ENCODE measurements around the gene LINGO1.

LINGO1 gene, protein sequence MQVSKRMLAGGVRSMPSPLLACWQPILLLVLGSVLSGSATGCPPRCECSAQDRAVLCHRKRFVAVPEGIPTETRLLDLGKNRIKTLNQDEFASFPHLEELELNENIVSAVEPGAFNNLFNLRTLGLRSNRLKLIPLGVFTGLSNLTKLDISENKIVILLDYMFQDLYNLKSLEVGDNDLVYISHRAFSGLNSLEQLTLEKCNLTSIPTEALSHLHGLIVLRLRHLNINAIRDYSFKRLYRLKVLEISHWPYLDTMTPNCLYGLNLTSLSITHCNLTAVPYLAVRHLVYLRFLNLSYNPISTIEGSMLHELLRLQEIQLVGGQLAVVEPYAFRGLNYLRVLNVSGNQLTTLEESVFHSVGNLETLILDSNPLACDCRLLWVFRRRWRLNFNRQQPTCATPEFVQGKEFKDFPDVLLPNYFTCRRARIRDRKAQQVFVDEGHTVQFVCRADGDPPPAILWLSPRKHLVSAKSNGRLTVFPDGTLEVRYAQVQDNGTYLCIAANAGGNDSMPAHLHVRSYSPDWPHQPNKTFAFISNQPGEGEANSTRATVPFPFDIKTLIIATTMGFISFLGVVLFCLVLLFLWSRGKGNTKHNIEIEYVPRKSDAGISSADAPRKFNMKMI

DNA sequence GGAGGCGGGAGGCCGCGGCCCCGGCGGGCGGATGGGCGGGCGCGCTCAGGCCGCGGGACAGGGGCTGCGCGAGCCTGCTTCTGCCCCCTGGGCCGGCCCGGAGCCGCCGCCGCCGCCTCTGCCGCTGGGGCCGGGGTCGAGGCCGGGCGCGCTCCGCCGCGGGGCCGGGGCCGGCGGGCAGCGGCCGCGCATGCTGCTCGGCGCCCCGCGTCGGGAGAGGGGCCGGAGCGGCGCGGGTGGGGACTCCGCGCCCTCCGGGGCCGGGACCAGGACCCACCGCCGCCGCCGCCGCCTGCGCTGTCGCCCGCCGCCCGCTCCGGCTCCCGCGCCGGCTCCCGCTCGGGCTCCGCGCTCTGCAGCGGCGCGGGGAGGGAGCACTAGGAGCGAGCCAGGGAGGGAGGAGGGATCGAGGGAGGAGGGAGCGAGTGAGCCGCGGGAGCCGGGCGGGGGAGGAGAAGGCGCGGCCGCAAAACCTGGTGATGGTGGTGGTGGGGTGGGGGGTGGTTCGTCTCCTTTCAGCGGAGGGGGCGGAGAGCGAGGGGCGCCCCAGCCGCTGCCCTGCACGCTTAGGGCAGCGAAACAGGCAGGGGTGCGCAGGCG is at the start of gene LINGO1:
TSS of gene LINGO1 (minus strand) at position 379 of the 600 bp plus-strand sequence. CDS start 597 bp downstream, outside the sequence.
- Histone ChIP-seq H3K9me3 (ENCODE audit: control insufficient read depth, low read depth, low read length) (no peaks in the 10 kb centered on the region), H3K27me3 (ENCODE audit: control insufficient read depth, insufficient read depth, low read length) (peaks cover 11% of the 10 kb centered on the region), H3K27ac (ENCODE audit: low read length) (no peak within 1 kb of the TSS), H3K9ac (ENCODE audit: low read length) (peak within 1 kb of the TSS; percentile 70), H3K36me3 (ENCODE audit: control insufficient read depth, low read depth, low read length) (peaks cover 2% of the 10 kb centered on the region), H3K4me1 (ENCODE audit: control insufficient read depth, low read depth, low read length) (peaks cover 51% of the 10 kb centered on the region), H3K4me3 (ENCODE audit: low read length) (peak within 1 kb of the TSS; percentile 76)

DNA sequence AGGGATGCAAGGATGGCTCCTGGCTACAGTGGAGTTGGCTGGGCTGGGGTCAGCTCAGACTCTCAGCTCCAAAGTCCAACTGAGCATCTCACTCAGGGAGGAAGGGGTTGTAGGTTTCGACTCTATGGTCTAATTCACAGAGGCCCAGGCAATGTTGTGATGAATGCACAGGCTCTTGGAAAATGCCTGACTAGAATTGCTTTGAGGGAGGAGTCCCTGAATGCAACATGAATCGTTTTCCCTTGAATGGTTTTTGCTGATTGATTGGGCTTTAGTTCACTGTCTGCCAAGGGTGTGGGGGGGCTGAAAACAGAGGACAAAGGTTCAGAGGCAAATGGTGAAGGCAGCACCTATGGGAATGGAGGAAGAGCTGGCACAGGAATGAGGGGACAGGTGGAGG is 48.6 kb upstream of the LINGO1 start:
- Histone ChIP-seq H3K4me1 (ENCODE audit: control insufficient read depth, low read depth, low read length) (no peaks in the 10 kb centered on the region), H3K36me3 (ENCODE audit: control insufficient read depth, low read depth, low read length) (no peaks in the 10 kb centered on the region), H3K9ac (ENCODE audit: low read length) (no peak overlapping the region), H3K4me3 (ENCODE audit: low read length) (no peak overlapping the region), H3K27ac (ENCODE audit: low read length) (no peak overlapping the region), H3K27me3 (ENCODE audit: control insufficient read depth, insufficient read depth, low read length) (no peaks in the 10 kb centered on the region), H3K9me3 (ENCODE audit: control insufficient read depth, low read depth, low read length) (no peaks in the 10 kb centered on the region)

DNA sequence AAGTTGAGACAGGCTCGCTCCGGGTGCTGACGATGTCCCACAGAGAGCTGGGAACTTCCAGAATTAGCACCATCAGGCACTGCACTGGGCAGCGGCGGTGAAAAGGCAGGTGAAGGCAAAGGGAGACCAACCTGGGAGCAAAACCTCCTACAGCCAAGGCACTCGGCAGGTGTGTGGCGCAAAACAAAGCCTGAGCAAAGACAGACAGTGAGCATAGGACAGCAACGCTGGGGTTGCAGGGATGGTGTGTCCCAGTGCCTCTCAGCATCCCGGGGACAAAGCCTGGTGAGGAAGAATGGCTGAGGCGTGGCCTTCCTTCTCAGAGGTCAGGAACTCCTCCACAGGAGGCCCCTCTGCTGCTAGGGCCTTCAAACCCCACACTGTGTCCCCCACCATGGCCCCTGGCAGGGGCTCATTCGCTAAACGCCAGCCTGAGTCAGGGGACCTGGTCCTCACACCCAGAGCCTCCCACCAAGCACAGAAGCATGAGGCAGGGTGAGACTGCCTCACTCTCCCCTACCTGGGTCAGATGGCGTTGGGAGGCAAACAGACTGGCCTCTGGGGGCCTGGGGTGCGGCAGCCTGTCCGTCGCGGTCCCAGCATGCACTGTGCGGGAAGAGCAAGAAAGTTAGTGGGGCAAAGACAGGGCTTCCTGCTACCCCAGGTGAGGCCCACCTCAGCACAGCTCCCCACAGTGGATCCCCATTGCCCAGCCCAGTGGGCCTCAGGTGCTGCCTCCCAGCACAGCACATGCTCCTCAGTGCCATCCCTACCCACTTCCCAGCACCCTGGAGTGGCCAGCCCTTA is 44.1 kb upstream of the LINGO1 start:
- Histone ChIP-seq H3K4me3 (ENCODE audit: low read length) (no peak overlapping the region), H3K27ac (ENCODE audit: low read length) (no peak overlapping the region), H3K9me3 (ENCODE audit: control insufficient read depth, low read depth, low read length) (no peaks in the 10 kb centered on the region), H3K27me3 (ENCODE audit: control insufficient read depth, insufficient read depth, low read length) (no peaks in the 10 kb centered on the region), H3K36me3 (ENCODE audit: control insufficient read depth, low read depth, low read length) (no peaks in the 10 kb centered on the region), H3K4me1 (ENCODE audit: control insufficient read depth, low read depth, low read length) (no peaks in the 10 kb centered on the region), H3K9ac (ENCODE audit: low read length) (no peak overlapping the region)

DNA sequence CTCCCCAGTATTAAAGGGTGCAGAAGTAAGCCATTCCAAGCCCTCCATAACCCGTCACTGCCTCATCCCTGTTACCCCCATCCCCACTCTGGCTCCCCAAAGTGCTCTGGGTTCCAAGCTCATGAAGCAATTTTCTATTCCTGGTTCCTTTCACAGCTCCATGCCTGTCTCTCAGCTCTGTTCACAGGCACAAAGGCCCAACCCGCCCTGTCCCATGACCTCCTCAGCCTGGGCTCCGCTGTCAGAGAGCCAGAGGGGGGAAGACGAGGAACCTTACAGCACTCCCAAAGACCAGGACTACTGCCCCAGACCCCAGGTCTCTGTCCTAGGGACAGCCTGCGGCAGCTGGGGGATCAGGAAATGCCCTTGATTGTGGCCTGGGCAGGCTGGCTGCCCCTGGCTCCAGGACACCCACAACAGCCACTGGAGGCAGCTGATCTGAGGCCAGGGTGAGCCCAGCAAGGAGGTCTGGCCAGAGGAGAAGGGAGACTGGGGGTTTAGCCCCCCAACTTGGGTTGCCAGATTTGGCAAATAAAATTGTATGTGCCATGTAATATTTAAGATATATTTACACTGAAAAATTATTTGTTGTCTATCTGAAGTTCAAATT is 43.2 kb upstream of the LINGO1 start:
- H3K9ac ChIP-seq (ENCODE audit: low read length): no peak overlapping the region
- H3K36me3 ChIP-seq (ENCODE audit: control insufficient read depth, low read depth, low read length): no peaks in the 10 kb centered on the region
- H3K9me3 ChIP-seq (ENCODE audit: control insufficient read depth, low read depth, low read length): no peaks in the 10 kb centered on the region
- no peaks in the 10 kb centered on the region for H3K27me3 ChIP-seq (ENCODE audit: control insufficient read depth, insufficient read depth, low read length)
- H3K27ac ChIP-seq (ENCODE audit: low read length): no peak overlapping the region
- H3K4me1 ChIP-seq (ENCODE audit: control insufficient read depth, low read depth, low read length): no peaks in the 10 kb centered on the region
- no peak overlapping the region for H3K4me3 ChIP-seq (ENCODE audit: low read length)

DNA sequence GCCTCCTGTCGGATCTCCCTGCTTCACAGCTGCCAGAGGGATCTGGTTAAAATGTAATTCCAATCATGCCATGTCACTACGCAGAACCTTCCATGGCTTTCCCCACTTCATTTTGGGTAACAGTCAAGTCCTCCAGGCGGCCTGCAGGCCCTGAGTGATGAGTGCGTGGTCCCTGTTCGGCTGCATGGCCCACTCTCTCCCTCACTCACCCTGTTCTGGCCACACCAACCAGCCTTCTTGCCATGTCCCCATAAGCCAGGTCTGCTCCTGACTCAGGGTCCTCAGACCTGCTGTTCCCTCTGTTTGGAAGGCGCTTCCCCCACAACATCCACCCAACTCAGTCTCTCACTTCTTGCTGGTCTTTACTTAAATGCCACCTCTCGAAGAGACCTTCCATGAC is 41.6 kb upstream of the LINGO1 start:
- H3K27me3 ChIP-seq (ENCODE audit: control insufficient read depth, insufficient read depth, low read length): no peaks in the 10 kb centered on the region
- H3K36me3 ChIP-seq (ENCODE audit: control insufficient read depth, low read depth, low read length): no peaks in the 10 kb centered on the region
- no peaks in the 10 kb centered on the region for H3K4me1 ChIP-seq (ENCODE audit: control insufficient read depth, low read depth, low read length)
- H3K4me3 ChIP-seq (ENCODE audit: low read length): no peak overlapping the region
- H3K27ac ChIP-seq (ENCODE audit: low read length): no peak overlapping the region
- H3K9ac ChIP-seq (ENCODE audit: low read length): no peak overlapping the region
- H3K9me3 ChIP-seq (ENCODE audit: control insufficient read depth, low read depth, low read length): no peaks in the 10 kb centered on the region

DNA sequence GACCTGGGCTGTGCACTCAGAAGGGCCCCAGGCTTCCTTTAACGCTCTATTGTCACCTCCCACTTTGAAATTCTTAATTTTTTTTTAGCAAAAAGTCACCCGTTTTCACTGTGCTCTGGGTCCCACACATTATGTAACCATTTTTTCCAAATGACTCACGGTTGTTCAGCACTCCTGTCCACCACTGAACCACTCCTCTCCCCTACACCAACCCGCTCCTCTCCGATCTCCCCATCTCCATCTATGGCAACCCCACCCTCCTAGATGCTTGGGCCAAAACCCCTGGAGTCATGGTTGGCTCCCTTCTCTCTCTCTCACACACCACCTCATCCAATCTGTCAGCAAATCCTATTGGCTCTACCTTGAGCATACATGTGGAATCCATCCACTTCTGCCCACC is 41.2 kb upstream of the LINGO1 start:
- no peak overlapping the region for H3K9ac ChIP-seq (ENCODE audit: low read length)
- no peak overlapping the region for H3K4me3 ChIP-seq (ENCODE audit: low read length)
- no peaks in the 10 kb centered on the region for H3K27me3 ChIP-seq (ENCODE audit: control insufficient read depth, insufficient read depth, low read length)
- H3K36me3 ChIP-seq (ENCODE audit: control insufficient read depth, low read depth, low read length): no peaks in the 10 kb centered on the region
- no peaks in the 10 kb centered on the region for H3K4me1 ChIP-seq (ENCODE audit: control insufficient read depth, low read depth, low read length)
- H3K9me3 ChIP-seq (ENCODE audit: control insufficient read depth, low read depth, low read length): no peaks in the 10 kb centered on the region
- no peak overlapping the region for H3K27ac ChIP-seq (ENCODE audit: low read length)

DNA sequence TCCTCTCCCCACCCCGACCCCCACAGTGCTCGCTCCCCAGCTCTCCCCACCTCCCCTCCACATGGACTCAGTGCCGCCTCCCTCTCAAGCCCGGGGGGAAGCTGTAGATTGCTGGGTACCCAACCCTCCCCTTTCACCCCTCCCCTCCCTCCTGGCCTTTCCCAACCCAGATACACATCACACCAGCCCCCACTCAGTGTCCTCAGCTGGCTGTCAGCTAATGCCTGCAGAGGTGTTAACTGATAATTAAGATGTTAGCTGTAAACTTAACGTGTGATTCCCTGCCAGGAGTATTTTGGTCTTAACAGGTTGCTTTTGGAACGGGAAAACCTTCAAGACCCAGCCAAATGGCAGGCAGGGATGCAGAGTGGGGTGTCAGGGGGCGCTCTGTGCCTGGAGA is 39.4 kb upstream of the LINGO1 start:
- H3K9me3 ChIP-seq (ENCODE audit: control insufficient read depth, low read depth, low read length): no peaks in the 10 kb centered on the region
- no peak overlapping the region for H3K9ac ChIP-seq (ENCODE audit: low read length)
- H3K4me3 ChIP-seq (ENCODE audit: low read length): no peak overlapping the region
- H3K27ac ChIP-seq (ENCODE audit: low read length): no peak overlapping the region
- H3K36me3 ChIP-seq (ENCODE audit: control insufficient read depth, low read depth, low read length): no peaks in the 10 kb centered on the region
- H3K4me1 ChIP-seq (ENCODE audit: control insufficient read depth, low read depth, low read length): no peaks in the 10 kb centered on the region
- no peaks in the 10 kb centered on the region for H3K27me3 ChIP-seq (ENCODE audit: control insufficient read depth, insufficient read depth, low read length)

DNA sequence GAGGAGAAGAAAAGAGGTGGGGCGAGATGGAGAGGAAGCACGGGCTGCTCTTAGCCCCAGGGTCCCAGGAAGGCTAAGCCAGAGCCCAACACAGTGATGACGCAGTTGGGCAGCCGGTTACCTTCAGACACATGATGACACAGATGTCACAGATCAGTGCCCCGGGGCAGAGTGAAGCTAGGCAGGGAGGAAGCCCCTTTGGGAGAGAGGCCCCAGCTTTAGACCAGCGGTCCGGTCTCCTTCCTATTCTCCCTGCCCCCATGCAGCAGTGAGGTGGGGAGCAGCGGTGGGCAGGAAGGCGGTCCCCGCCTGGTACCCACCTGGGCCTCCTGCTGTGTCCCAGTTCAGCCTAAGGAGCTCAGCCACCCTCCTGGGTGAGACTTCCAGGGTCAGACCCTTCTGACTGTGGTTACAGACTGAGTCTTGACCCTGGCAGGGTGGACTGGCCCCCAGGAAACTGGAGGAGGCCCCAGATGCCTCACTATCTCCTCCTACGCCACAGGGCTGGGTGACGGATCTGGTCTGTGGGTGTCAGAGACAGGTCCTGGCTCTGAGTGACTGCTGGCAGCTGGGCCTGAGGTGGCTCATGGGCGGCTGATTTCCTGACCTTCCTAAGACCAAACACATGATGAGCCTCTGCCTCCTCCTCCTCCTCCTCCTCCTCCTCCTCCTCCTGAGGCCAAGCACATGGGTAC is 38.8 kb upstream of the LINGO1 start:
- Histone ChIP-seq H3K36me3 (ENCODE audit: control insufficient read depth, low read depth, low read length) (no peaks in the 10 kb centered on the region), H3K4me3 (ENCODE audit: low read length) (no peak overlapping the region), H3K4me1 (ENCODE audit: control insufficient read depth, low read depth, low read length) (no peaks in the 10 kb centered on the region), H3K9me3 (ENCODE audit: control insufficient read depth, low read depth, low read length) (no peaks in the 10 kb centered on the region), H3K27ac (ENCODE audit: low read length) (no peak overlapping the region), H3K27me3 (ENCODE audit: control insufficient read depth, insufficient read depth, low read length) (no peaks in the 10 kb centered on the region), H3K9ac (ENCODE audit: low read length) (no peak overlapping the region)

DNA sequence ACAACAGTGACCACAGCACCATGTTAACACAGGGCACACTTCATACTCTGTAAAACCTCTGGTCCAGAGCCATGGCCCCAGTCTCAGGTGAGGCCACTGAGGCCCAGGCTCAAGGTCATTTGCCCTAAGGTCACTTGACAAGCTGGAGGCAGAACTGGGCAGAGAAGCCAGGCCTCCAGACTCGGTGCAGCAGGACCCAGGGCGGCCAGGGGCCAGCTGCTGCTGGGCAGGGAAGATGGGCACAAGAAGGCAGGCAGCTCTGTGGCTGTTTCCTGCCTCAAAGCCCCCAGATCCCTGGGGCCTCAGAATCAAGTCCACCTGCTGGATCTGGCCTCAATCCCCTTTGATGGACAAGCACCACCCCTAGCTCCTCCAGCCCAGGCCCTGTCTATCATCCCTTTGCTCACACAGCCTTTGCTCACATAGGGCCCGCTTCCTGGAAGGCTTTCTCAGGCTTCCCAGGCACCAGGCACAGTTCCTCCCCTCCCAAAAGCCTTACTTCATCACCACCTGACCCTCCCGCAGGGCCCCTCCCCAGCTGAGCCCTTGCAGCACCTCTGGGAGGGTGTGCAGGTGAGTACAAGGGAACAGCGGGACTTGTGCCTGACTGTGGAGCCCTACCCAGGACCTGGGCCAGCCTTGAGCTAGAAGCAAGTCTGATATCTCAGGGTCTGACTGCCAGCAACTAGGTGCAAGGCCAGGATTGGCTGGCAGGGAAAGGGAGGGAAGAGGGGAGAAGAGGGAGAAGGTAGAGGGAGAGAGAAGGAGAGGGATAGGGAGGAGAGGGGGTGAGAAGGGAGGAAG is 38.0 kb upstream of the LINGO1 start:
- H3K4me1 ChIP-seq (ENCODE audit: control insufficient read depth, low read depth, low read length): no peaks in the 10 kb centered on the region
- no peak overlapping the region for H3K4me3 ChIP-seq (ENCODE audit: low read length)
- H3K27ac ChIP-seq (ENCODE audit: low read length): no peak overlapping the region
- H3K36me3 ChIP-seq (ENCODE audit: control insufficient read depth, low read depth, low read length): no peaks in the 10 kb centered on the region
- H3K9me3 ChIP-seq (ENCODE audit: control insufficient read depth, low read depth, low read length): no peaks in the 10 kb centered on the region
- no peaks in the 10 kb centered on the region for H3K27me3 ChIP-seq (ENCODE audit: control insufficient read depth, insufficient read depth, low read length)
- no peak overlapping the region for H3K9ac ChIP-seq (ENCODE audit: low read length)

DNA sequence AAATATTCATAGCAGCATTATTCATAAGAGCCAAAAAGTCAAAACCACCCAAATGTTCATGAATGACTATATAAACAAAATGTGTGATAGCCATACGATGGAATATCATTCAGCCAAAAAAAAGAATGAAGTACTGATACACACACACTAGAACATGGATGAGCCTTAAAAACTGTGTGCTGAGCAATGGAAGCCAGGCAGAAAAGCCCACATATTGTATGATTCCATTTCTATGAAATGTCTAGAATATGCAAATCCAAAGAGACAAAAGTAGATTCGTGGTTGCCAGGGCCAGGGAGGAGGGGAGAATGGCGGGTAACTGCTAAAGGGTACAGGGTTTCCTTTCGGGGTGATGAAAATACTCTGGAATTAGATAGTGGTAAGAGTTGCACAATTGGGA is 37.2 kb upstream of the LINGO1 start:
- Histone ChIP-seq H3K4me3 (ENCODE audit: low read length) (no peak overlapping the region), H3K27me3 (ENCODE audit: control insufficient read depth, insufficient read depth, low read length) (no peaks in the 10 kb centered on the region), H3K4me1 (ENCODE audit: control insufficient read depth, low read depth, low read length) (no peaks in the 10 kb centered on the region), H3K9me3 (ENCODE audit: control insufficient read depth, low read depth, low read length) (no peaks in the 10 kb centered on the region), H3K9ac (ENCODE audit: low read length) (no peak overlapping the region), H3K27ac (ENCODE audit: low read length) (no peak overlapping the region), H3K36me3 (ENCODE audit: control insufficient read depth, low read depth, low read length) (no peaks in the 10 kb centered on the region)
